ENCODE data around the gene KIF26B.
"Not testable (repeated sequence)": the region's sequence is repeated elsewhere in the genome, so short reads cannot be mapped to it uniquely, and the experiment has no call there.

The KIF26B gene

GRCh38 chr1:245671966-245672767, 517.4 kb downstream of the KIF26B start:
- no peak overlapping the region for H3K27ac ChIP-seq
- TF ChIP-seq, protein P1, sequence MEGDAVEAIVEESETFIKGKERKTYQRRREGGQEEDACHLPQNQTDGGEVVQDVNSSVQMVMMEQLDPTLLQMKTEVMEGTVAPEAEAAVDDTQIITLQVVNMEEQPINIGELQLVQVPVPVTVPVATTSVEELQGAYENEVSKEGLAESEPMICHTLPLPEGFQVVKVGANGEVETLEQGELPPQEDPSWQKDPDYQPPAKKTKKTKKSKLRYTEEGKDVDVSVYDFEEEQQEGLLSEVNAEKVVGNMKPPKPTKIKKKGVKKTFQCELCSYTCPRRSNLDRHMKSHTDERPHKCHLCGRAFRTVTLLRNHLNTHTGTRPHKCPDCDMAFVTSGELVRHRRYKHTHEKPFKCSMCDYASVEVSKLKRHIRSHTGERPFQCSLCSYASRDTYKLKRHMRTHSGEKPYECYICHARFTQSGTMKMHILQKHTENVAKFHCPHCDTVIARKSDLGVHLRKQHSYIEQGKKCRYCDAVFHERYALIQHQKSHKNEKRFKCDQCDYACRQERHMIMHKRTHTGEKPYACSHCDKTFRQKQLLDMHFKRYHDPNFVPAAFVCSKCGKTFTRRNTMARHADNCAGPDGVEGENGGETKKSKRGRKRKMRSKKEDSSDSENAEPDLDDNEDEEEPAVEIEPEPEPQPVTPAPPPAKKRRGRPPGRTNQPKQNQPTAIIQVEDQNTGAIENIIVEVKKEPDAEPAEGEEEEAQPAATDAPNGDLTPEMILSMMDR (conservative IDR thresholded peaks at IDR 0.05): no peak

DNA sequence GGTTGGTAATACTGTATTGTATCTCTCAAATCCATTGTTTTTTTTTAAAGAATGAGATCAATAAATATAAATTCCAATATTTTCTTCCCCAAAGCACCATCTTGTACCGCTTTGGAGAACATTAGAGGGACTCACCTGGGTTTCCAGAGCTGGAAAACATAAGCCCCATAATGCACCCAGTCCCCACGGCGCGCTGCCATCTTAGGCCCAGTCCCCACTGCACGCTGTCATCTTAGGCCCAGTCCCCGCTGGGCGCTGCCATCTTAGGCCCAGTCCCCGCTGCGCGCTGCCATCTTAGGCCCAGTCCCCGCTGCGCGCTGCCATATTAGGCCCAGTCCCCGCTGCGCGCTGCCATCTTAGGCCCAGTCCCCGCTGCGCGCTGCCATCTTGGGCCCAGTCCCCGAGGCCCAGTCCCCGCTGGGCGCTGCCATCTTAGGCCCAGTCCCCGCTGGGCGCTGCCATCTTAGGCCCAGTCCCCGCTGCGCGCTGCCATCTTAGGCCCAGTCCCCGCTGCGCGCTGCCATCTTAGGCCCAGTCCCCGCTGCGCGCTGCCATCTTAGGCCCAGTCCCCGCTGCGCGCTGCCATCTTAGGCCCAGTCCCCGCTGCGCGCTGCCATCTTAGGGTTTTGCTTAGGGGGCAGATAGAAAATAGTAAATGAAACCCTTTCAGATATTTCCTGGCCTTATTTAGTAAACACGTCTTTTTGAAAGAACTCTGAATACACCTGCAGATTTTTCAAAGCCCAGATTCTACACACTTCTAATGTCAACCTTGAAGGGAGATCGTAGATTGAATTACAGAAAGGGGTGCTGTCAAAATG, 518.3 kb downstream of the KIF26B start:
- not testable (repeated sequence) for H3K27ac ChIP-seq

GRCh38 chr1:245673881-245674414, 519.2 kb downstream of the KIF26B start:
- TF ChIP-seq, protein P1 (conservative IDR thresholded peaks at IDR 0.05): no peak

GRCh38 chr1:245677461-245678240, 522.9 kb downstream of the KIF26B start:
- TF ChIP-seq, protein P1 (conservative IDR thresholded peaks at IDR 0.05): no peak
- H3K27ac ChIP-seq: no peak overlapping the region

More at GRCh38 chr1:245673881-245674414, 519.2 kb downstream of the KIF26B start:
- no peak overlapping the region for H3K27ac ChIP-seq

GRCh38 chr1:245678860-245679411, 524.2 kb downstream of the KIF26B start:
- TF ChIP-seq, protein P1 (conservative IDR thresholded peaks at IDR 0.05): no peak

DNA sequence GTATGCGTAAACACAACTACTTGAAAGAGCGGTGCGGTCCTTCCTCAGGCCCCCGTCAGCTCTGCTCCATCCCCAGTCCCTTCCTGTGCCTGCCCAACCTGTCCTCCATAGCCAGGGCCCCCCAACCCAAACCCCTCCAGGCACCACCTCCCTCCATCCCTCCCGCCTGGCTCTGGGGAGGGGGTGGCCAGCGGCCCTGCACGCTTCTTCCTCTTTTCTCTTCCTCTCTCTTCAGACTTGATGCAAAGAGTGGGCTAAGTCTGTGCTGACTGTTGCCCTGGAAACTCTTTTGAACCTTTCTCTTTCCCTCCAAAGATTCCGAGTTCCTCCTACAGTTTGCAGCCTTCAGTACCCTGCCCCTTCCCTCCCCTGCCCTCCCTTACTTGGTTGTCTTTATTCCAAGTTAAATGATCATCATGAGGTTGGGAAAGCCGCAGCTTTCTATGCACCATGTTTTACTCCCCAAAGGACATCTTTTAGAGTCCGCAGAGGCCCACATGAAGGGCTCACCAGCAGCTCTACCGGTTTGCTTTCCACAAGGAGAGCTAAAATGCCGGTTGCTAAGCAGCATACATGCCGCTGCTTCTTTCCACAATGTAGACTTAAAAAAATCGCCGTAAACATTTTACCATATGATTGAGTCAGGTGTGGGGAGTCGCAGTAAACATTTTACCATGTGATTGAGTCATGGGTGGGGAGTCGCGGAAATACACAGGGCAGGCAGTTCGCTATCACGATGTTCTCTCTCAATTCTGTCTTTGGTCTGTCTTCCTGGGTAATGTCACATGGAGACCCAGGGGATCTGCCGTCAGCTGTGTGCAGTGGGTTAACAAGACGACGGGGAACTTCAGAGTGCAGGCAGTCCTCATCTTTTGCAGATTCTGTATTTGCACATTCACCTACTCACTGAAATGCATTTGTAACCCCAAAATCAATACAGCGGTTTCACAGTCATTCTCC, 525.3 kb downstream of the KIF26B start:
- no peak overlapping the region for H3K27ac ChIP-seq
- TF ChIP-seq, protein P1 (conservative IDR thresholded peaks at IDR 0.05): no peak

More at GRCh38 chr1:245678860-245679411, 524.2 kb downstream of the KIF26B start:
- no peak overlapping the region for H3K27ac ChIP-seq

Data from VCaP (cell line).